ENCODE results near the gene PRKCE.

The PRKCE gene

DNA sequence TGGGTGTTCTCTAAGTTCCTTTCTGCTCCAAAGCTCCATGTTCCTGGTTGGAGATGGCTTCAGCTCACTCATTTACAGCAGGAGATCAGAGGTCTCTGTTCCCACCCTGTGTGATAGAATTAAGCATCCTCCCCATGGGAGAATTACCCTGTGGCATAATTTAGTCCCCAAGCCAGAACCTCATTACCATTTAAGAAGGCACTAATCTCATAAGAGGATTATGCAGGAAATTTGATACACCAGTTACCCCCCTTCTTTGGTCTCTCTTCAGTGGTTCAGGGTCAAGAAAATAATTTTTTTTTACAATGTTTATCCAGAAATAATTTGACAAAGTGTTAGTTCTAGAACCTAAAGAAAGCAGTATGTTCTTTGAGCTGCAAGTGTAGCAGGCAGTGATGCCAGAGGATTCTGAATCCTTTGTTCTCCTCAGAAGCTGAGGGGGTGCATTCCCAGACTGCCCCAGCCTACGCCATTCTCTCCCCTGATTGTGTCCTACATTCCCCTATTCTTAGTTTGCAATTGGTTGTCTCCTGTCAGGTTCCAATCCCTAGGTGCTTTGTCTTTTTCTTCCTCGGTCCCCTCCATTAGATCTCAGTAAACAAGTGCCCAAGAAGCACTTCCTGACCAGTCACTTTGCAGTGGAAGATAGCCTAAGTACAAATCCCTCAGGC, 163.6 kb downstream of the PRKCE start:
- H3K27me3 Mint-ChIP-seq (ENCODE audit: low read depth): peaks cover 6% of the 10 kb centered on the region
- no peaks in the 10 kb centered on the region for H3K36me3 Mint-ChIP-seq (ENCODE audit: low read depth)
- TF ChIP-seq, protein P1, sequence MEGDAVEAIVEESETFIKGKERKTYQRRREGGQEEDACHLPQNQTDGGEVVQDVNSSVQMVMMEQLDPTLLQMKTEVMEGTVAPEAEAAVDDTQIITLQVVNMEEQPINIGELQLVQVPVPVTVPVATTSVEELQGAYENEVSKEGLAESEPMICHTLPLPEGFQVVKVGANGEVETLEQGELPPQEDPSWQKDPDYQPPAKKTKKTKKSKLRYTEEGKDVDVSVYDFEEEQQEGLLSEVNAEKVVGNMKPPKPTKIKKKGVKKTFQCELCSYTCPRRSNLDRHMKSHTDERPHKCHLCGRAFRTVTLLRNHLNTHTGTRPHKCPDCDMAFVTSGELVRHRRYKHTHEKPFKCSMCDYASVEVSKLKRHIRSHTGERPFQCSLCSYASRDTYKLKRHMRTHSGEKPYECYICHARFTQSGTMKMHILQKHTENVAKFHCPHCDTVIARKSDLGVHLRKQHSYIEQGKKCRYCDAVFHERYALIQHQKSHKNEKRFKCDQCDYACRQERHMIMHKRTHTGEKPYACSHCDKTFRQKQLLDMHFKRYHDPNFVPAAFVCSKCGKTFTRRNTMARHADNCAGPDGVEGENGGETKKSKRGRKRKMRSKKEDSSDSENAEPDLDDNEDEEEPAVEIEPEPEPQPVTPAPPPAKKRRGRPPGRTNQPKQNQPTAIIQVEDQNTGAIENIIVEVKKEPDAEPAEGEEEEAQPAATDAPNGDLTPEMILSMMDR (IDR thresholded peaks at IDR 0.05; ENCODE audit: unreplicated experiment in 3 of 3): no peak
- no peak overlapping the region for H3K4me3 Mint-ChIP-seq
- peak overlapping the region in 1 of 3 experiments; percentile 93 for H3K27ac Mint-ChIP-seq
- no peaks in the 10 kb centered on the region for H3K9me3 Mint-ChIP-seq
- H3K4me1 Mint-ChIP-seq: peaks cover 50% of the 10 kb centered on the region

DNA sequence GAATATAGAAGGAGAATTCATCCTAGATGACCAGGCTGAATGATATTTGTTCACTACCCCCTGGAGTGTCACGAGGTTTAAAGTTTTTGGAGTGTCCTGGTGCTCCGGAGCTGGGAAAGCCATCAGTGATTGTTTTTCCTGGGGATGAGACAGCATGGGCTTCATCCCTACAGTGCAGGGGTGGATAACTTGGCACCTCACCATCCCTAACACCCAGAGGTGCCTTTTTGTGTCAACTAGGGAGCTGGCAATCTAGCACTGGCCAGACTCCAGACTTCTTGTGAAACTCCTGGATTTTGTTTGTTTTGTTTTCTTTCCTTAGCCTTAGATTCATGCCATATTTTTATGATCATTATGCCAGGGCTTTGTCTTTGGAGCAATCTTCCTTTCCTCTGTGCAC, 164.8 kb downstream of the PRKCE start:
- TF ChIP-seq, protein P1 (IDR thresholded peaks at IDR 0.05; ENCODE audit: unreplicated experiment in 3 of 3): no peak
- no peak overlapping the region for H3K27ac Mint-ChIP-seq
- no peak overlapping the region for H3K4me3 Mint-ChIP-seq
- H3K36me3 Mint-ChIP-seq (ENCODE audit: low read depth): no peaks in the 10 kb centered on the region
- peaks cover 52% of the 10 kb centered on the region for H3K4me1 Mint-ChIP-seq
- no peaks in the 10 kb centered on the region for H3K9me3 Mint-ChIP-seq
- peaks cover 9% of the 10 kb centered on the region for H3K27me3 Mint-ChIP-seq (ENCODE audit: low read depth)

DNA sequence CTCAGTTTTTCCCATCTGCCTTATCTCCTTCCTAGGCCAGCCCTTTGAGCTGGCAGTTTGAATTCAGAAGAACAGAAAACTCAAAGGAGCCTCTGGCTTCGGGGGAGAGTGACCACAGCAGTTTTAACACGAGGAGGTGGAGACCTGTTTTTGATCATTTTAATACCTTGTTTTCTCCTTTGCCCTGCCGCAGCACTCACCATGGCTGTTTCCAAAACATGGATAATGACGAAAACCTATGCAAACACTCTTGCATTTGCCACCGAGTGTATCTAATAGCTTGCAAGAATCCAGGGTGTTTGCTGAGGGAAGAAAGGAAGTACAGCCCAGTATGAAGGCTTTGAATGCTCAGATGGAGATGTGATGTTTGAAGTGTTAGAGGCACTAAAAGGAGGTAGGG, 167.1 kb downstream of the PRKCE start:
- Mint-ChIP-seq H3K9me3 (no peaks in the 10 kb centered on the region), H3K27ac (no peak overlapping the region), H3K4me3 (no peak overlapping the region), H3K27me3 (ENCODE audit: low read depth) (peaks cover 5% of the 10 kb centered on the region), H3K36me3 (ENCODE audit: low read depth) (no peaks in the 10 kb centered on the region), H3K4me1 (peaks cover 38% of the 10 kb centered on the region)
- TF ChIP-seq, protein P1 (IDR thresholded peaks at IDR 0.05; ENCODE audit: unreplicated experiment in 3 of 3): no peak

DNA sequence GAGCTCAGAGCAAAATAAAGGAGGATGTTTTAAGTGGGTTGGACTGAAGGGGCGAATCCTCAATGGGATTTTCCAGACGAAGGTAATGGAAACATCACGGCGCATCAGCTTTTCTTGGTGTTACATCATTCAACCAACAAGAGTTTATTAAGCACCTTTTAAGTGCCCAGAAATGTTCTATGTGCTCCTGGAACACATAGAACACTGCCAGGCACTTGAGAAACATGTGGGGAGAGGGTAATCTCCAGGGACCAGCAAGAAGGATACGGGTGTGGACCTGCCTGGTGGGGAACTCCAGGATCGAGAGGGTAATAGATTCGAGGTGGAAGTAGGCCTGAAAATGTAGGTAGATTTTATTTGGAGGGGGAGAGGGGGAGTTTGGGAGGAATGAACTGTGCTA, 168.6 kb downstream of the PRKCE start:
- H3K36me3 Mint-ChIP-seq (ENCODE audit: low read depth): no peaks in the 10 kb centered on the region
- no peaks in the 10 kb centered on the region for H3K9me3 Mint-ChIP-seq
- peaks cover 28% of the 10 kb centered on the region for H3K4me1 Mint-ChIP-seq
- peaks cover 4% of the 10 kb centered on the region for H3K27me3 Mint-ChIP-seq (ENCODE audit: low read depth)
- H3K27ac Mint-ChIP-seq: peak overlapping the region in 1 of 3 experiments; percentile 2
- no peak overlapping the region for H3K4me3 Mint-ChIP-seq
- TF ChIP-seq, protein P1 (IDR thresholded peaks at IDR 0.05; ENCODE audit: unreplicated experiment in 3 of 3): no peak

DNA sequence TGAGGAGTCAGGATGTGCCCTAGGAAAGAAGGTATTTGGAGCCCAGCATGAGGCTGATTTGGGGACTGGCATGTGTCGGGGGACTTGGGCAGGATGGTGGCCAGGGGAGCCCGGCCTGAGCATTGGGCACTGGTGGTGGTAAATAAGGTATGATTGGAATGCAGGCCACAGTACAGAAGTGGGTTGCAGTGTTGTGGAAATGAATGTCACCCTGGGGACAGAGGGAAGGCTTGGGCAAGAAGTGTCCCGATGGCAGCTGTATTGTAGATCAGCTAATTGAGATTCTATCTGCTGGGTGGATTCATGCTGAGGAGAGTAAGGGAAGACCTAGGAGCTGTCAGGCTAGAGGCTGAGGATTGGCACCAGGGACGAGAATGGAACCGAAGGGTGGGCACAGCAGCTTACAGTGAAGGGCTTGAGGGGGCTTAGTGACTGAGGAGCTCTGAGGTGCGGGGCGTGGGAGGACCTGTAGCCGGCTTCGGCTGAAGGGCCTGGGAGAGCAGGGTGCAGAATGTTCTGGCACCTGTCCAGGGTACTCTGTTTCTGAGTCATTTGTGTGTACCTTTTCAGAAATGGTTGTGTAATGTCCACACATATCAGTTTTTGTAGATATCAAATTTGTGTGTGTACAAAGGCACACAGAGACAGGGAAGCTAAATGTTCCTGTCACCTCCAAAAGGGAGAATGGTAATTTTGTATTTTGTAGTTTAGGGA, 170.2 kb downstream of the PRKCE start:
- H3K27ac Mint-ChIP-seq: peak overlapping the region; percentile 3 to 39 (median 6)
- peaks cover 4% of the 10 kb centered on the region for H3K27me3 Mint-ChIP-seq (ENCODE audit: low read depth)
- no peaks in the 10 kb centered on the region for H3K36me3 Mint-ChIP-seq (ENCODE audit: low read depth)
- no peaks in the 10 kb centered on the region for H3K9me3 Mint-ChIP-seq
- TF ChIP-seq, protein P1 (IDR thresholded peaks at IDR 0.05; ENCODE audit: unreplicated experiment in 3 of 3): no peak
- peaks cover 24% of the 10 kb centered on the region for H3K4me1 Mint-ChIP-seq
- H3K4me3 Mint-ChIP-seq: no peak overlapping the region

DNA sequence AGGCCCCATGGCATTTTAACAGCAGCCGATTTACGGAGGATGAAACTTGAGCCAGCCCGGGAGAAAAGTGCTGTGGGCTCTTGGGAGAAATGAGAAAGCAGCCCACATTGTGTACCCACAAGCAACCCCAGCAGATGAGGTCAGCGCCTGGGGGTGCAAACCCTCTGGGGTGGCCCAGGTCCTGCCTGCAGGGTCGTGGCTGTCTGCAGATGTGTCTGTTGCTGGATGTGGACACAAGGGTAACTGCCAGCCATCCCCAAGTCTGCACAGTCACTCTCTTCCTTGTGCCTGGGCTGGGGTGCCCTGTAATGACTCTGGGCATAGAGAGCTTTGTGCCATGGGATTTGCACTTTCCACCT, 170.8 kb downstream of the PRKCE start:
- H3K36me3 Mint-ChIP-seq (ENCODE audit: low read depth): no peaks in the 10 kb centered on the region
- peaks cover 29% of the 10 kb centered on the region for H3K4me1 Mint-ChIP-seq
- H3K27me3 Mint-ChIP-seq (ENCODE audit: low read depth): peaks cover 4% of the 10 kb centered on the region
- no peak overlapping the region for H3K4me3 Mint-ChIP-seq
- peak overlapping the region in 2 of 3 experiments; percentile 3 to 39 for H3K27ac Mint-ChIP-seq
- no peaks in the 10 kb centered on the region for H3K9me3 Mint-ChIP-seq
- TF ChIP-seq, protein P1 (IDR thresholded peaks at IDR 0.05; ENCODE audit: unreplicated experiment in 3 of 3): no peak

Data from nephron (organoid).